ENCODE data around the gene DIP2C.
"Not testable (repeated sequence)": the region's sequence is repeated elsewhere in the genome, so short reads cannot be mapped to it uniquely, and the experiment has no call there.

Gene DIP2C

DNA sequence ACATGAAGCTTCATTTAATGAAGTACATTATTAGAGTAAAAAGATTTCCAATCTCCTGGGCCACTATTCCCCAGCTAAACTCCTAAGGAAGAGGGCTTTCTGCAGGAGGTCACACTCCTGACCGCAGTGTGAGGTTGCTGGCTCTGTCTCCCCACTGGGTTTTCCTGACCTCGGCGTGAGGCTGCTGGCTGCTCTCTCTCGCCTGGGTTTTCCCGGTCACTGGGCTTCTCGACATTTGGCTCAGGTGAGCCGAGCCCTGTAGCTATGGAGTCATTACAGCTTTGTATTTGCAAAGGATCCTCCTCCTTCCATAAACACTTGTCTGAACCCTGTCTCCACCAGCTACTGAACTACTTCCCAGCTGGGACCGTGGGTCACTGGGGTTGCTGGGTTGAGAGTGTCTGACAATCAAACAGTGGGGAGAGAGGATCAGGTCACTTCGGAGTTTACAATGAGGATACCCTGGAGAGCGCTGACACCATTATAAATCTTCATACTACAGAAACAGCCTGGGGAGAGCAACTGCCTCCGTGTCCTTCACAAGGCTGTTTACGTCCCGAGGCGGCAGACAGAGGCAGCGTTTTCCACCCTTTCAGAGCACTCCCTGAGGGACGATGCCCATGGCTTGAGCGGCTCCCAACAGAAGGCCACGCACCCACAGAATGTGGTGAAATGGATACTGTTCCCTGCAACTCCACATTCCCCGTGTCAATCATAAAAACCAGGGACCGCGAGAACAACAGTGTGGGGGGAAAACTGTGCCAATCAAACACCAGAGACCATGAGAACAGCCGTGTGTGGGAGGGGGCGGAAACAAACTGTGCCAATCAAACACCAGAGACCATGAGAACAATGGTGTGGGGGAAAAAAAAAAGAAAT is 328.0 kb downstream of the DIP2C start:
- no peak for DNase-seq

DNA sequence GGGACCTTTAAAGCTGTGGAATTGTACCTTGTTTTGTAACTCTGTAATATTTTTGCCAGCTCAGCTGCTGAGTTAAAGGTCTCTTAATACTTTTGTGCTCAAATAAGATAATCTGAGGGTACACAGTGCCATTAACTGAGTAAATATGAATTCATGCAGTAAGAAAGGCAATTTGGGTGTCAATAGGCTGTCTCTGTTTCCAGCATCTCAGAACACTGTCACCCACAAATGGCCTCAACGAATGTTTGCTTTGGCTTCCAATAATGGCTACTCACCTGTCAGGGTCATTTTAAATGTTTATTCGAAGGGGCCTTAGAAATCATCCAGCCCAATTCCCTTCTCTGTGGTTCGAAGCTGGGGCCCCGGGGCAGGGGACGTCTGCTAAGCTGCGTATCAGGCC is 328.8 kb downstream of the DIP2C start:
- DNase-seq = no peak

DNA sequence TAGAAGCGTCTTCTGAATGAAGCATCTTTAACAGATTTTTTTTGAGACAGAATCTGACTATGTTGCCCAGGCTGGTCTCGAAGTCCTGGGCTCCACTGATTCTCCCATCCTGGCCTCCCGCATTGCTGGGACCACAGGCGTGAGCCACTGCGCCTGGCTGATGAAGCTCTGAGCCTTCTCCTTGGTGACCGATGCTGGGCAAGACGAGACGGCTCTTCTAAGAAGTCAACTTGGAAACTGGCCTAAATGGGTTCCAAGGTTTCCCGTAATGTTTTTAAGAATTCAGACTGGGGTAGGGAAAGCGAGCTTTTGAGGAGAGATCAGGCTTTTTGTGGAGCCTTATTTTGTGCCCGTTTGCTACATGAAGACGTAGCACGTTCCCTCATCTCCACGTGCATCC is 329.7 kb downstream of the DIP2C start:
- DNase-seq = no peak

DNA sequence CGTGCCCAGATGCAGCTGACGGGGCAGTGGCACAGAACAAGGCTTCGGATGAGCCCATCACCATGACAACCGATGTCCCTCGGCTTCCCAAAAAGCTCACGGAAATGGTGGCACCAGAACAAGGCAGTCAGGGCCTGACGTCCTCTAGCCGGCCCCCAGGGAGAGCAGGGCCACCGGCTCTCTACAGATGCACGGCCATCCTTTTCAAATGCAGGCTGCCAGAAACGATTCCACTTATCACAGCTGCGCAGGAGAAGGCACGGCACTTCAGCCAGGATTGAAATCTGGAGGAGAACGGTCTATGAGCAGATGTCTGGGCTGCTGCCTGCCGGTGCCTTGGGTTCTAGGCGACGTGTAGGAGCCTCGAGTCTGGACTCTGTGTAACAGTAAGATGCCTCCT is 330.4 kb downstream of the DIP2C start:
- DNase-seq = no peak

DNA sequence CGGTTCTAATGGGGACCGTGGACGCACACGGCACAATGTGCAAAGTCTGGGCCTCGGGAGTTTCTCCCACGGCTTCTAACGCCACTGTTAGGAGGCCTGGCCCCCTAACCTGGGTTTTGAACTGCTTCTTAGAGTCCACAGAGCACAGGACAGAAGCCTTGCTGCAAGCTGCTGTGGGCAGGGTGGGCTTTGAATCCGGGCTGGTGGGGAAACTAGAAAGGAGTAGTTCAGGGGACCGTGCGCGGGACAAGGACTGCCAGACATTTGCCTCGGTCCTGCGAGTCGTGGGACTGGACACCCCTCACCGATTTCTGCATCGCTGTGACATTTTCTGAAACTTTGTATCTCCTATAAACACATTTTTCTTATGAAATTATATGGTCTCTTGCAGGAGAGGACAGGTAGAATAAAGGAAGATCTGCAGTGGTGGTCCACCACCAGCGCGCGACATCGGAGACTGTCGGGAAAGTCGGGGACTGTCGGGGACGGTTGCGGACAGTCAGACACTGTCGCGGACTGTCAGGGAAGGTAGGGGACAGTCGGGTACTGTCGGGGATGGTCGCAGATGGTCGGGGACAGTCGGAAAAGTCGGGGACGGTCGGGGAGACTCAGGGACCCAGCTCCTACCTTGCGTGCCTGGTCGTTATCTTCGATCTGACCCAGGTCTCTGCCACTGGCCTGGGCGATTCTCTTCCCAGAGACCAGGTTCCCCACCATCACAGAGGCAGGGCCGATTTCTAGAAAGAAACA is 332.1 kb downstream of the DIP2C start:
- no peak for DNase-seq

DNA sequence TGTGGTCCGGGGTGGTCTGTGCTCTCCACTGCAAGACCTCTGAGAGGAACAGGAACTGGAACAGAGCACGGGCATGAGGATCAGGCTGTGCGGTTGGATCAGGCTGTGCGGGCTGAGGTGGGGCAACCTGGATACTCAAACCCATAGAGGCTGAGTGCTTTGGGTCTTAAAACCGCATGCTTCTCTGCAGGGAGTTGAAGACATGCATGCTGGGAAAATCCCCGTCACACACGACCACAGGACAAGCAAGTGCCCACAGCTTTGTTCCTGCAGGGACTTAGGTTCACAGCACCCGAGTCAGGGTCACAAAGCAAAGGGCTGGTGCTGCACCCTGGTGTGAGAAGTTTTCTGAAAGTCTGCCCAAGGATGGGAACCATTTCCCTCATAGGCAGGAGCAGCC is 333.0 kb downstream of the DIP2C start:
- peak in 1 of 2 donors; percentile 5 for DNase-seq

DNA sequence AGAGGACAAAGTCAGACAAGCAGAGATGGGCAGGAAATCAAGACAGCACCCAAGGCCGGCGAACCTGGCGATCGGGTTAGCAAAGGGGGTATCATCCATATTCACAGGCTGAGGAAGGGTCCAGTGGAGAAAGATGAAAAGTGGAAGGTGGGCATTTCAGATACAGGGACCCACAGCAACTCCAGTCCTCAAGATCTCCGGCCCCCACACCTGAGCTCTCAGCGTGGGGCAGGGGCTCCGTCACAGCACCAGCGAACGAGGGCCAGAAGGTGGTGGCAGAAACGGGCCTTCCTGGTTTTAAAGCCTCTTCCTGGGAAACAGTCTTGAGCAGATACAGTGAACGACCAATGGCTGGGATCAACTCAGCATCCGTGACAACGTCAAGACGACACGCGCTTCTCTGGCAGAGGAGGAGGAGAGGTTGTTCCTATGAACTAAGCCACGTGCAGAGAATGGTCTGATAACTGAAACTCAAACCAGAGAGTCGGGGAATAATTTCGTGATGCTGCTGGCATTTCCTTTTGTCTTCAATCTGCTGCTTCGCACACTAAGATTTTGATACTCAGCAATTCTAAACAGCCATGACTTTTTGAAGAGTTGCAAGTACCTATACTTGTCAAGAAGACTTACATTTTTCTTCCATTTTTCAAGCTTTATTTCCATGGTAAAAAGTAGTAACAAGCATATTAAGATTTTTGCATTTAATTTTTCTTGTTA is 334.4 kb downstream of the DIP2C start:
- DNase-seq = no peak

DNA sequence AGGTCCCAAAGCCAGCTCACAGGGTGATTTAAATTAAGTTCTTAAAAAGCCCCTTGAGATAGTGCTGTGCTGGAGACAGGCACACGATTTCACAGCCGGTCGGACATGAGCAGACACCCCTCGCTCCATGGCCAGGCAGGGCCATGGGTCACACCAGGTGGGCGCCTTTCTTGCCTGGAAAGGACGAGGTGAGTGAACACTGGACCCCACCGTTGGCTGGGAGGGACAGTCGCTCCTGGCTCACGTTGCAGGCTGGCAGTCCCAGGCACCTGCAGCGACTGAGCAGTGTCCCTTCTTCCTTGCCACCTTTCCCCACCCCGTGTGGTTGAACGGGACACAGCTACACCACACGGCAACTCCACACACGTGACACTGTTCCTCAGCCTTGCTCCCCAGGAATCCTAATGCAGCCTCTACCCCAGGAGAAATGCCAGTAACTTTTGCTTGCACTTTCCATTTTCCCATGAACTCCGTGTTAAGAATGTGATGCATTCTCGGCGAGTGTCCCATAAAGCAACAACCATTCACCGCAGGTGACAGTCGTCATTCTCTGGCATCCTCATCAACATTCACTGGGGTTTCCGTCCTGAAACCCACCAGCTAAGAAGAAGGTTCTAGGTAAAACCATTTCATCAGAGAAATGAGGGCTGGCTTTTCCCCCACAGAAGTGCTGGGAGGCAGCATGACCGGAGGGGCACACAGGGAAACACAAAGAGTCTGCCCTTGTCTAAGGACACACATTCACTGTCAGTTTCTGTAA is 336.8 kb downstream of the DIP2C start:
- no peak for DNase-seq

DNA sequence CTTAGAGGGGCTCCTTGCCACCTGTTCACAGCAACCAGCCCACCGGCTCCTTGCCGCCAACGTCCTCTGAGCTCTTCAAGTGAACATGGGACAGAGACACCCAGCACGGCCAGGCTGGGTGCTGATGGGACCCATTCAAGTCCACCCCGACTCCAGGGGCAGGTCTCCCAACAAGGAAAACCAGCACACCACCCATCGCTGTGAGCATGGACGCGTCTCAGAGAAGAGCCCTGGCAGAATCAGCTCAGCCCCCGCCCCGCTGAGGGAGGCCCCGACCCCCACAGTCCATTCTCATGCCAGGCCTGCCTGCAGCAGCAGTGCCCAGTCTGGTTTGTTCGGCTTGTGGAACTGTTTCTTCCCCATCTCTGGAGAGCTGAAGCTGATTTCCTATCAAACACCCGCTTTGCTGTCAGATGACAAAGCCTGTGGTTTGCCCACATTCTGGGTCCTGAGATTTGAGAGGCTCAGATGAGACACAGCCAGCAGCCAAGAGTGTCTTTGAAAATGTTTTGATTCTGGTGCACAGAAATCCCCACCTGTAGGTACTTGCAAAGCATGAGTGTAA is 337.6 kb downstream of the DIP2C start:
- DNase-seq = peak in 1 of 2 donors; percentile 14

DNA sequence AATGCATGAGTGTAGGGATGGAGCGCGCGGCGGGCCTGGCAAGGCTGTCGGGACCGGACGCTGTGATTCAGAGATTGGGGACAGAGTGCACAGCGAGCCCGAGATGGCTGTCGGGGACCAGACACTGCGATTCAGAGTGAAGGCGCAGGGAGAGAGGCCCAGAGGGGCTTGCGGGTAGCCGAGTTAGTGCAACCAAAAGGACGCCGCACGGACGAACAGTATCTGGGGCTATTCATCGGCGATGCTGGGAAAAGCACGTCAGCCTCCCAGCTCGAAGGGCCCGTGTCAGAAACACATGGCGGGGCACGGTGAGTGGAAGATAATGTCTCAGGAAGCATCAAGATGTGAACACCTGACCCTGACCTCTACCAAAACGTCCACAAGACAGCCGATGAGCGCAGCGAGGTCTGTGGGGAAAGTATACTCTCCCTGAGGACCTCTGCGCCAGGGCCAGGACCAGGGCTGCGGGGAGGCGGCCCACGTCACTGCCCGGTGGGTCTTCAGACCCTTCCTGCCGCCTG is 338.4 kb downstream of the DIP2C start:
- DNase-seq = no peak

DNA sequence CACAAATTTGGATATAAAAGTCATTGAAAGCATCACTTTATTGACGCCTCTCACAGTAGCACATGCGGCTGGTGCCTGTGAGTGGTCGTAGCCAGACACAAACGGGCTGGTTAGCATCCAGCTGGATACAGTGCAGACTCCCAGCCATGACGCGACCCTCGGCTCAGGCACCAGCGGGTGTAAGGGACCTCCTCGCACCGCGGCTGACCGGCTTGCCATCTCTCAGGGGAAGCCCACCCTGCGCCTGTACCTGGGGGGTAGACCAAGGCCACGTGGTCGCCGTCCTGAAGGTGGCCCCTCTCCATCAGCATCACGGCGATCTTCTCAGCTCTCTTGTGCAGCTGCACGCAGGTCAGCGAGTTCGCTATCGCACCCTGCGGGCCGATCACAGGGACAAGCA is 340.4 kb downstream of the DIP2C start:
- DNase-seq = no peak

DNA sequence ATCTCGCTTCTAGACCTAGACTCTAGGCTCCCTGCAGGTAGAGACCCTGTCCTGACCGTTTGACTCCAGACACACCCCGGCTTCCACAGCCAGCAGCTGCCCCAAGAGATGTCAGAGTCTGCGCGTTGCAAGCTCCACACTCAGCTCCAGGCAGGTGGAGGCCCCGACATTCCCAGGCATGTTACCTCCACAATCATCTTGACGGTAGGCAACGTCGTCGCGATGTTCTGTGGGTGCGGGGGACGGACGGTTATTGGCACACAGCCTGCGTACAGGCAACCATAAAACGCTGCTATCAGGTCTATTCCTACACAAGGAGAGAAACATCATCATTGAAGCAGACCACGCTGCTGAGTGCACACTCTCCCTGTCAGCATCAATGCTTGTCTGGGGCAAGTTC is 341.0 kb downstream of the DIP2C start:
- DNase-seq = no peak

DNA sequence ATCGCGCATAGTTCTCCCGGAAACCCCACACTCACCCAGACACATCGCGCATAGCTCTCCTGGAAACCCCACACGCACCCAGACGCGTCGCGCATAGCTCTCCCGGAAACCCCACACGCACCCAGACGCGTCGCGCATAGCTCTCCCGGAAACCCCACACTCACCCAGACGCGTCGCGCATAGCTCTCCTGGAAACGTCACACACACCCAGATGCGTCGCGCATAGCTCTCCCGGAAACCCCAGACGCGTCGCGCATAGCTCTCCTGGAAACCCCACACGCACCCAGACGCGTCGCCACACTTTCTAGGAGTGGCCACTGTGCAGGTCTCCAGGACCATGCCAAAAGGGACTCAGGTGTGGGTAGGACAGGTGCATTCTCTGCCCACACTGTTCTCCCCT is 341.7 kb downstream of the DIP2C start:
- DNase-seq = not testable (repeated sequence)

DNA sequence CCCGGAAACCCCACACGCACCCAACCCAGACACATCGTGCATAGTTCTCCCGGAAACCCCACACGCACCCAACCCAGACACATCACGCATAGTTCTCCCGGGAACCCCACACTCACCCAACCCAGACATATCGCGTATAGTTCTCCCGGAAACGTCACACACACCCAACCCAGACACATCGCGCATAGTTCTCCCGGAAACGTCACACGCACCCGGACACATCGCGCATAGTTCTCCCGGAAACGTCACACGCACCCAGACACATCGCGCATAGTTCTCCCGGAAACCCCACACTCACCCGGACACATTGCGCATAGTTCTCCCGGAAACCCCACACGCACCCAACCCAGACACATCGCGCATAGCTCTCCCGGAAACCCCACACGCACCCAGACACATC is 342.3 kb downstream of the DIP2C start:
- not testable (repeated sequence) for DNase-seq

DNA sequence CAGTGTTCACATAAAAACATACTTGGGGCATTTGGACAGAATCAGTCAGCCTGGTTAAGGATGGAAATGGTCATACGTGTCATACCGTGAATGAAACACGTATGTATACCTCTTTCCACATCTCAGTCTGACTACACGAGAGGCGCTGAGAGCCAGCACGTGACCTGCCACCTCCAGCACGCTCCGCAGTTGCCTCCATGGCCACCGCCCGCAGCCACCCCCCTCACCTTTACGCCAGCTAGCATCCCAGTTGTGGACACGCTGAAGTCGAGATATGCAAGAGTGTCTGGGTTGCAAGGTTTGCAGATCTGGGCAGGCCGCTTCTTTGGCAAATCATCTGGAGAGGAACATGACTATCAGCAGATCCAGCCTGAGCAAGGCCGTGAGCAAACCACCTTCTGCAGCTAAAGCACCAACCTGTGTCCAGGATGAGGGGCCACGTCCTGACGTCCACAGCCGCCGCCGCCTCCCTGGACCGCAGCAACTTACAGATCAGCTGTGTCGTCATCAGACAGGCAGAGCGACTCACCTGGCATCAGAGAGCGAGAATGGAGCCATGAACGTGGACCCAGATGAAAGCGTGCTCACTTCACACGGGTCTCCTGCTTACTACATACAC is 344.8 kb downstream of the DIP2C start:
- DNase-seq = no peak

DNA sequence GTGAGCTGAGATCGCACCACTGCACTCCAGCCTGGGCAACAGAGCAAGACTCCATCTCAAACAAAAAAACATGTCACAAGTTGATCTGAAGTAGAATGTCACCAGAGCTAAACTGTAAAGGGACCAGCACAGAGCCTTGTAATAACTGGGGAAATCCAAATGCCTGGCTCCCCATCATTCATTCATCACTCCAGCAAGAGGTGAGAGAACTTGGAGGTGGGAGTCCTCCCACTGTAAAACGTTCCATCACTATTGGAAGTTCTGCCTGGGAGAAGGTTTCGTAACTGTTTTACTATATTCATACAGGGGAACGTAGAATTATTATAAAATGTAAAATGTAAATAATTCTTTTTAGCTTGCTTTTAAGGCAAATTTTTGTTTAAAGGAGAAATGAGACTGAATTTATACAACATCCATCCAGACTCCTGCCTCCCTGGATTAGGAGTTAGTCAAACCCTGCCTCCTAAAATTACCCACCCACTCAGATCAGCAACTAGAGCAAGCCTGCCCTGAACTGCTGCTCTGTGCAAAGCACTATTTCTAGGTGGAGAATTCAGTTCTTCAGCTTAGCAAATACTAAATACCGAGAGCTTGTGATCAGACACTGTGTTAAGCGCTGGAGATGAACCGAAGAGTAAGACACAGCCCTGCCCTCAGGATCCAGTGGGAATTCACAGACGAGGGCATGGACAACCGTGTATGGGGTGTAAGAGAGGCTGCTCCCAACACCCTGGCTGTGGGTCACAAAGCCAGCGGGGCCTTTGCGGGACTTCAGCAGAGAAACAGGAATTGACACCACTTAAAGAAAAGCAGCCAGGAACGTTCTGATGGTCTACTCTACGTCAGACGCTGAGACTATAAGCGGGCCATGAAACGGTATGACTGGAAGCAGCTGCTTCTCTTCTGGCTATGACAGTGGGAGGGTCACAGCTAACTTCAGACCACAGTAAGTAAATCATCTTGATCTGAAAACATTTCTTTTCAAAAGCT is 345.9 kb downstream of the DIP2C start:
- DNase-seq = no peak

DNA sequence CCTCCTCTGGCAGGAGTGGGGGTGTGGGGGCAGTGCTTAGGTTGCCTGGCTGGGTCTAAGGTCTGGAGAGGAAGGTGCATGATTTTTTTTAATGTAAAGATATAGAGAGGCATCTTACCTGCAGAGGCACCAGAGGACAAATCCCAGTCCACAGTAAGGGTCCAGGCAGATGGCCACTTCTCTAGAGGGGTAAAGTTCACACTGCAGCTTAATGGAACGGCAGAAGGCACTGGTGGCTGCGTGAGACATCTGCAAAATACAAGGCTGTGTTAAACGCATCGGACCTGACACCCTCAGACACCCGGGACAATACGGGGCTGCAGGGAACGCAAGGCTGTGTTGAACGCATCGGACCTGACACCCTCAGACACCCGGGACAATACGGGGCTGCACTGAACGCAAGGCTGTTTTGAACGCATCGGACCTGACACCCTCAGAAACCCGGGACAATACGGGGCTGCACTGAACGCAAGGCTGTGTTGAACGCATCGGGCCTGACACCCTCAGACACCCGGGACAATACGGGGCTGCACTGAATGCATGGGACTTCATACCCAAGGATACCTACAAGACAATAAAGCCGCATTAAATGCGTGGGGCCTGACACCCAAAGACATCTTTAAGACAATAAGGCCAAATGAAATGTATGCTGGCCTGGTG is 348.3 kb downstream of the DIP2C start:
- no peak for DNase-seq

DNA sequence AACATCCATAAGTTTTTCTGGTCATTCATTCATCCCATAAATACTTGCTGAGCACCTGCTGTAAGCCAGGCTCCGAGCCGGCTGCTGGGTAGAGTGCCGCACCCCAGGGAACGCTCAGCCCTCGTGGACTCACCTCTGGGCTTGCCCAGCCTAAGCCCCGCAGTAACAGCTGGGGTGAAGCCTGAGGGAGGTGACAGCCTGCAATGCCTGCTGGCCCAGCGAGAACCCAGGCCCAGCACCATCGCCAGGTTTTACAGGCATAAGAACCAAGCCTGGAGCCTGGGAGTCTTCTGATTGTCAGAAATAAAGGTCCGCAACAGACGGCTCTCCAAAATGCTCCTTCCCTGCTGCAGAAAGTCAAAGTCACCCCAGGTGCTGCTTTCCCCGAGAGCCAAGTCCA is 348.8 kb downstream of the DIP2C start:
- no peak for DNase-seq

DNA sequence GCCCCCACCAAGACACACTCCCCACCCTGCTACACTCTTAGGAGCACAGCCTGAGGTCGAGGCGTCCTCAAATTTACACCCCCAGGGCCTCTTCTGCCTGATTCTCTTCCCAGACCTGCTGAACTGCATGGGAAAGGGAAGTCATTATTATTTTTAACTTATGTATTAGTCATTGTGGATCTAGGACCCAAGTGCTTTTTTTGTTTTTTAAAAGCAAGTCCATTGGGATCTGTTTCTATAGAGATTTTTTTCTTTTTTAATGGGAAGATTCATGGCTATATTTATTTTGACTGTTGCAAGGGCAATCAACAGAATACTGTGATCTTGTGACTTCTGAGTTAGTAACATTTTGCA is 350.5 kb downstream of the DIP2C start:
- DNase-seq = no peak

All from CD4-positive, alpha-beta T cell treated with Interleukin-1 beta for 1 hour (primary cell).